HEK293 (cell line): ENCODE data around the gene TEX30.

Experiments used
- CTCF ChIA-PET: fragments of 350-600 bp; formaldehyde crosslinking; extraction: SDS; loops from one replicate; lab custom pipeline; 2021; ENCODE audit warnings: antibody characterized with exemption; lab: Yijun Ruan, JAX
- POLR2A ChIA-PET: fragments of 300-600 bp; formaldehyde crosslinking; extraction: SDS; loops from one replicate; lab custom pipeline; 2020; ENCODE audit warnings: antibody characterized with exemption, inconsistent platforms; lab: Yijun Ruan, JAX
- H3K27ac ChIP-seq: fragments of 200-500 bp; sonication (Bioruptor generic); 2 replicates; pipeline ENCODE4 v1.5.1; 2014; ENCODE audit warnings: low read depth, low read length, control low read depth, inconsistent platforms; ENCODE audit errors: extremely low read depth
- H3K36me3 ChIP-seq, 2 experiments: fragments of 200-500 bp in 1 of 2; sonication (Bioruptor generic) in 1 of 2; 1 replicate in 1 of 2; 2 replicates in 1 of 2; pipeline ENCODE4 v1.5.1; 2014 to 2017; ENCODE audit warnings: inconsistent platforms in 2 of 2, low read length in 2 of 2; ENCODE audit not compliant: control insufficient read depth in 2 of 2, insufficient read depth in 1 of 2
- H3K4me1 ChIP-seq: fragments of 200-500 bp; sonication (Bioruptor generic); 2 replicates; pipeline ENCODE4 v1.5.1; 2014; ENCODE audit warnings: mild to moderate bottlenecking, low read length, inconsistent platforms; ENCODE audit not compliant: control insufficient read depth, insufficient read depth
- H3K4me3 ChIP-seq: 2 replicates; pipeline ENCODE4 v1.5.1; 2011; ENCODE audit warnings: low read depth, mild to moderate bottlenecking, control low read depth, low read length, moderate library complexity
- H3K9me3 ChIP-seq: fragments of 200-500 bp; sonication (Bioruptor generic); 2 replicates; pipeline ENCODE4 v1.5.1; 2014; ENCODE audit warnings: low read depth, low read length, inconsistent platforms; ENCODE audit not compliant: control insufficient read depth, insufficient read depth
- HOXD13 ChIP-seq: sonication (generic); formaldehyde crosslinking; IDR thresholded peaks from 2 replicates; pipeline ENCODE4 v1.8.0; 2022; ENCODE audit warnings: missing genetic modification reagents, borderline replicate concordance
- KLF1 ChIP-seq: fragments of 450-650 bp; formaldehyde crosslinking; IDR thresholded peaks from 2 replicates; pipeline ENCODE4 v1.5.1; 2016; ENCODE audit warnings: missing biosample characterization, missing genetic modification characterization
- TRIM28 ChIP-seq: IDR thresholded peaks from 2 replicates; pipeline ENCODE4 v1.6.1; 2011; ENCODE audit warnings: low read length, control low read depth, borderline replicate concordance
- ZBTB48 ChIP-seq: fragments of 450-650 bp; formaldehyde crosslinking; IDR thresholded peaks from 2 replicates; pipeline ENCODE4 v1.5.1; 2016; ENCODE audit warnings: missing biosample characterization, missing genetic modification characterization
- ZEB2 ChIP-seq: fragments of 450-650 bp; formaldehyde crosslinking; IDR thresholded peaks from 2 replicates; pipeline ENCODE4 v1.5.1; 2016; ENCODE audit warnings: missing biosample characterization, missing genetic modification characterization
- ZFP37 ChIP-seq: fragments of 450-650 bp; formaldehyde crosslinking; IDR thresholded peaks from 2 replicates; pipeline ENCODE4 v1.5.1; 2016; ENCODE audit warnings: missing biosample characterization, missing genetic modification characterization
- ZIC2 ChIP-seq: fragments of 450-650 bp; formaldehyde crosslinking; IDR thresholded peaks from 2 replicates; pipeline ENCODE4 v1.5.1; 2016; ENCODE audit warnings: missing biosample characterization, missing genetic modification characterization
- ZNF175 ChIP-seq: fragments of 450-650 bp; formaldehyde crosslinking; IDR thresholded peaks from 2 replicates; pipeline ENCODE4 v1.5.1; 2016; ENCODE audit warnings: missing biosample characterization, missing genetic modification characterization
- ZNF184 ChIP-seq: fragments of 450-650 bp; IDR thresholded peaks from 2 replicates; pipeline ENCODE4 v1.5.1; 2018; ENCODE audit warnings: missing biosample characterization, mild to moderate bottlenecking, missing genetic modification characterization
- ZNF274 ChIP-seq, 2 experiments: fragments of 200-500 bp in 1 of 2; fragments of 450-650 bp in 1 of 2; sonication (Bioruptor generic) in 1 of 2; formaldehyde crosslinking in 1 of 2; IDR thresholded peaks; 2 replicates each; pipeline versions ENCODE4 v1.5.1 to v1.6.1; 2014 to 2016; ENCODE audit warnings: borderline replicate concordance in 1 of 2, inconsistent platforms in 1 of 2, low read length in 1 of 2, missing biosample characterization in 1 of 2, missing genetic modification characterization in 1 of 2
- ZNF354C ChIP-seq: fragments of 450-650 bp; formaldehyde crosslinking; IDR thresholded peaks from 2 replicates; pipeline ENCODE4 v1.5.1; 2016; ENCODE audit warnings: missing biosample characterization, missing genetic modification characterization, low read depth, borderline replicate concordance
- ZNF529 ChIP-seq: fragments of 450-650 bp; formaldehyde crosslinking; IDR thresholded peaks from 2 replicates; pipeline ENCODE4 v1.5.1; 2017; ENCODE audit warnings: missing genetic modification characterization, missing biosample characterization; ENCODE audit not compliant: insufficient replicate concordance
- ZNF610 ChIP-seq: fragments of 450-650 bp; formaldehyde crosslinking; IDR thresholded peaks from 2 replicates; pipeline ENCODE4 v1.5.1; 2016; ENCODE audit warnings: missing biosample characterization, missing genetic modification characterization, borderline replicate concordance
- ZNF791 ChIP-seq: fragments of 450-650 bp; formaldehyde crosslinking; IDR thresholded peaks from 2 replicates; pipeline ENCODE4 v1.5.1; 2016; ENCODE audit warnings: missing biosample characterization, missing genetic modification characterization
- ZNF792 ChIP-seq: fragments of 450-650 bp; formaldehyde crosslinking; IDR thresholded peaks from 2 replicates; pipeline ENCODE4 v1.5.1; 2016; ENCODE audit warnings: missing biosample characterization, missing genetic modification characterization
- TF ChIP-seq, protein P1 (sequence below): fragments of 450-650 bp; formaldehyde crosslinking; optimal IDR thresholded peaks from 2 replicates; pipeline ENCODE3; 2016; ENCODE audit warnings: missing biosample characterization, mild to moderate bottlenecking, missing genetic modification characterization
- TF ChIP-seq, protein P2 (sequence below): fragments of 450-650 bp; IDR thresholded peaks from 2 replicates; pipeline ENCODE4 v1.5.1; 2018; ENCODE audit warnings: missing biosample characterization, missing genetic modification characterization
- TF ChIP-seq, protein P3 (sequence below): fragments of 450-650 bp; formaldehyde crosslinking; conservative IDR thresholded peaks from 2 replicates; pipeline ENCODE4 v1.5.1; 2016; ENCODE audit warnings: low read depth, missing biosample characterization, missing genetic modification characterization
- TF ChIP-seq, protein P4 (sequence below): fragments of 450-650 bp; formaldehyde crosslinking; IDR thresholded peaks from 2 replicates; pipeline ENCODE4 v1.5.1; 2016; ENCODE audit warnings: missing biosample characterization, missing genetic modification characterization, borderline replicate concordance

Gene TEX30

DNA sequence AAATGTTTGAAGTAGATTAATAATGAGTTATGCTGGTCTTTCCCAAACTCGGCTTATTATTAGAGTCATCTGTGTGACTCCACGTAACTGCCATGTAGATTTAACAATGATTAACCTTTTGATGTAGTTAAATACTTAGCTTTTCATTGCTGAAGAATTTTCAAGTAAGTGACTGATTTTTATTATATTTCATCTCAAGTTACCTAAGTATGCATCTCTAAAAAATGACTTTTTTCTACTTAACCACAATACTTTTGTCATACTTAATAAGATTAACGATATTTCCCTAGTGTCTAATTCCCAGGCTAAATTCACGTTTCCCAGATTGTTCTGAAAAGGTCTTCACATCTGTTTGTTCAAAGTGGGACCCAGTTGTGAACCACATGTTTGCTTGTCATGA, 43.1 kb upstream of the TEX30 start:
- Histone ChIP-seq H3K4me3 (no peak overlapping the region), H3K36me3 (peaks cover 0 to 31% of the 10 kb centered on the region in 2 experiments; a peak in 1 of 3 replicates), H3K27ac (no peak overlapping the region), H3K4me1 (0 out of 2 replicates have a peak, but pooled peaks cover 2% of the 10 kb centered on the region), H3K9me3 (no peaks in the 10 kb centered on the region)
- ChIA-PET POLR2A (no interaction called here), CTCF (no interaction called here)
- no peak for TF ChIP-seq ZBTB48 (tag by site-specific recombination)
- no peak for TF ChIP-seq ZNF791 (tag by site-specific recombination)
- TF ChIP-seq ZNF354C (tag by site-specific recombination) = no peak
- TF ChIP-seq, protein P1, sequence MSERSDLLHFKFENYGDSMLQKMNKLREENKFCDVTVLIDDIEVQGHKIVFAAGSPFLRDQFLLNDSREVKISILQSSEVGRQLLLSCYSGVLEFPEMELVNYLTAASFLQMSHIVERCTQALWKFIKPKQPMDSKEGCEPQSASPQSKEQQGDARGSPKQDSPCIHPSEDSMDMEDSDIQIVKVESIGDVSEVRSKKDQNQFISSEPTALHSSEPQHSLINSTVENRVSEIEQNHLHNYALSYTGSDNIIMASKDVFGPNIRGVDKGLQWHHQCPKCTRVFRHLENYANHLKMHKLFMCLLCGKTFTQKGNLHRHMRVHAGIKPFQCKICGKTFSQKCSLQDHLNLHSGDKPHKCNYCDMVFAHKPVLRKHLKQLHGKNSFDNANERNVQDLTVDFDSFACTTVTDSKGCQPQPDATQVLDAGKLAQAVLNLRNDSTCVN = no peak
- TF ChIP-seq, protein P2, sequence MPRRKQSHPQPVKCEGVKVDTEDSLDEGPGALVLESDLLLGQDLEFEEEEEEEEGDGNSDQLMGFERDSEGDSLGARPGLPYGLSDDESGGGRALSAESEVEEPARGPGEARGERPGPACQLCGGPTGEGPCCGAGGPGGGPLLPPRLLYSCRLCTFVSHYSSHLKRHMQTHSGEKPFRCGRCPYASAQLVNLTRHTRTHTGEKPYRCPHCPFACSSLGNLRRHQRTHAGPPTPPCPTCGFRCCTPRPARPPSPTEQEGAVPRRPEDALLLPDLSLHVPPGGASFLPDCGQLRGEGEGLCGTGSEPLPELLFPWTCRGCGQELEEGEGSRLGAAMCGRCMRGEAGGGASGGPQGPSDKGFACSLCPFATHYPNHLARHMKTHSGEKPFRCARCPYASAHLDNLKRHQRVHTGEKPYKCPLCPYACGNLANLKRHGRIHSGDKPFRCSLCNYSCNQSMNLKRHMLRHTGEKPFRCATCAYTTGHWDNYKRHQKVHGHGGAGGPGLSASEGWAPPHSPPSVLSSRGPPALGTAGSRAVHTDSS (tag by site-specific recombination) = no peak
- no peak for TF ChIP-seq ZNF792 (tag by site-specific recombination)
- TF ChIP-seq ZEB2 (tag by site-specific recombination) = no peak
- TF ChIP-seq ZFP37 (tag by site-specific recombination) = no peak
- no peak for TF ChIP-seq KLF1
- TF ChIP-seq TRIM28 = no peak
- no peak for TF ChIP-seq HOXD13 (CRISPR knock-in tag)
- TF ChIP-seq, protein P3, sequence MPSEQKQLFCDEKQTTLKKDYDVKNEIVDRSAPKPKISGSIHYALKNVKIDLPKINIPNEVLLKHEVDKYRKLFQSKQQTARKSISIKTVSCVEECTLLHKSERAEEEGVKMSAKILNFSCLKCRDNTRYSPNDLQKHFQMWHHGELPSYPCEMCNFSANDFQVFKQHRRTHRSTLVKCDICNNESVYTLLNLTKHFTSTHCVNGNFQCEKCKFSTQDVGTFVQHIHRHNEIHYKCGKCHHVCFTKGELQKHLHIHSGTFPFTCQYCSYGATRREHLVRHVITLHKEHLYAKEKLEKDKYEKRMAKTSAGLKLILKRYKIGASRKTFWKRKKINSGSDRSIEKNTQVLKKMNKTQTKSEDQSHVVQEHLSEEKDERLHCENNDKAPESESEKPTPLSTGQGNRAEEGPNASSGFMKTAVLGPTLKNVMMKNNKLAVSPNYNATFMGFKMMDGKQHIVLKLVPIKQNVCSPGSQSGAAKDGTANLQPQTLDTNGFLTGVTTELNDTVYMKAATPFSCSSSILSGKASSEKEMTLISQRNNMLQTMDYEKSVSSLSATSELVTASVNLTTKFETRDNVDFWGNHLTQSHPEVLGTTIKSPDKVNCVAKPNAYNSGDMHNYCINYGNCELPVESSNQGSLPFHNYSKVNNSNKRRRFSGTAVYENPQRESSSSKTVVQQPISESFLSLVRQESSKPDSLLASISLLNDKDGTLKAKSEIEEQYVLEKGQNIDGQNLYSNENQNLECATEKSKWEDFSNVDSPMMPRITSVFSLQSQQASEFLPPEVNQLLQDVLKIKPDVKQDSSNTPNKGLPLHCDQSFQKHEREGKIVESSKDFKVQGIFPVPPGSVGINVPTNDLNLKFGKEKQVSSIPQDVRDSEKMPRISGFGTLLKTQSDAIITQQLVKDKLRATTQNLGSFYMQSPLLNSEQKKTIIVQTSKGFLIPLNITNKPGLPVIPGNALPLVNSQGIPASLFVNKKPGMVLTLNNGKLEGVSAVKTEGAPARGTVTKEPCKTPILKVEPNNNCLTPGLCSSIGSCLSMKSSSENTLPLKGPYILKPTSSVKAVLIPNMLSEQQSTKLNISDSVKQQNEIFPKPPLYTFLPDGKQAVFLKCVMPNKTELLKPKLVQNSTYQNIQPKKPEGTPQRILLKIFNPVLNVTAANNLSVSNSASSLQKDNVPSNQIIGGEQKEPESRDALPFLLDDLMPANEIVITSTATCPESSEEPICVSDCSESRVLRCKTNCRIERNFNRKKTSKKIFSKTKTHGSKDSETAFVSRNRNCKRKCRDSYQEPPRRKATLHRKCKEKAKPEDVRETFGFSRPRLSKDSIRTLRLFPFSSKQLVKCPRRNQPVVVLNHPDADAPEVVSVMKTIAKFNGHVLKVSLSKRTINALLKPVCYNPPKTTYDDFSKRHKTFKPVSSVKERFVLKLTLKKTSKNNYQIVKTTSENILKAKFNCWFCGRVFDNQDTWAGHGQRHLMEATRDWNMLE (tag by site-specific recombination) = no peak
- no peak for TF ChIP-seq ZNF184 (tag by site-specific recombination)
- no peak for TF ChIP-seq ZNF274 (IDR thresholded peaks at IDR 0.05; ENCODE audit: low read length)
- no peak for TF ChIP-seq ZNF274 (tag by site-specific recombination; IDR thresholded peaks at IDR 0.05; ENCODE audit: borderline replicate concordance)
- TF ChIP-seq ZNF175 = no peak
- TF ChIP-seq, protein P4, sequence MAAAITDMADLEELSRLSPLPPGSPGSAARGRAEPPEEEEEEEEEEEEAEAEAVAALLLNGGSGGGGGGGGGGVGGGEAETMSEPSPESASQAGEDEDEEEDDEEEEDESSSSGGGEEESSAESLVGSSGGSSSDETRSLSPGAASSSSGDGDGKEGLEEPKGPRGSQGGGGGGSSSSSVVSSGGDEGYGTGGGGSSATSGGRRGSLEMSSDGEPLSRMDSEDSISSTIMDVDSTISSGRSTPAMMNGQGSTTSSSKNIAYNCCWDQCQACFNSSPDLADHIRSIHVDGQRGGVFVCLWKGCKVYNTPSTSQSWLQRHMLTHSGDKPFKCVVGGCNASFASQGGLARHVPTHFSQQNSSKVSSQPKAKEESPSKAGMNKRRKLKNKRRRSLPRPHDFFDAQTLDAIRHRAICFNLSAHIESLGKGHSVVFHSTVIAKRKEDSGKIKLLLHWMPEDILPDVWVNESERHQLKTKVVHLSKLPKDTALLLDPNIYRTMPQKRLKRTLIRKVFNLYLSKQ (tag by site-specific recombination) = no peak
- TF ChIP-seq ZNF610 (tag by site-specific recombination) = no peak
- TF ChIP-seq ZIC2 (tag by site-specific recombination) = no peak
- TF ChIP-seq ZNF529 (tag by site-specific recombination) = no peak
